Chondrocyte (in vitro differentiated cells): ENCODE results near the gene SNTG2. TPM values are rescaled to one million over a fixed set of nuclear protein-coding genes. Genes with fewer than 3 reads are reported as not detected.

ENCODE experiments used
- DNase-seq: peaks from one replicate; pipeline ENCODE4 v3.0.0; 2021; ENCODE audit warnings: mixed read lengths, low spot score
- H3K27ac Mint-ChIP-seq: one replicate; pipeline ENCODE4 v1.8.0; 2021; ENCODE audit warnings: mild to moderate bottlenecking, moderate library complexity, mixed read lengths; ENCODE audit not compliant: unreplicated experiment
- H3K27me3 Mint-ChIP-seq: 2 replicates; pipeline ENCODE4 v1.8.0; 2021; ENCODE audit warnings: low read depth, mixed read lengths
- H3K36me3 Mint-ChIP-seq: 2 replicates; pipeline ENCODE4 v1.8.0; 2021; ENCODE audit warnings: low read depth, mixed read lengths
- H3K4me1 Mint-ChIP-seq: 2 replicates; pipeline ENCODE4 v1.8.0; 2021; ENCODE audit warnings: low read depth, mild to moderate bottlenecking, mixed read lengths
- H3K4me3 Mint-ChIP-seq: one replicate; pipeline ENCODE4 v1.8.0; 2021; ENCODE audit warnings: mild to moderate bottlenecking, moderate library complexity, mixed read lengths; ENCODE audit not compliant: unreplicated experiment
- H3K9me3 Mint-ChIP-seq: 2 replicates; pipeline ENCODE4 v1.8.0; 2021; ENCODE audit warnings: low read depth, mixed read lengths
- CTCF ChIP-seq: fragments of 200-600 bp; sonication (generic); IDR thresholded peaks from 2 replicates; pipeline ENCODE4 v1.5.0; 2021; ENCODE audit warnings: antibody characterized with exemption, mild to moderate bottlenecking, moderate library complexity
- total RNA-seq: library from RNA; stranded (reverse); gene quantifications from 3 replicates; pipeline ENCODE4 v1.2.1, GENCODE V29; 2021

Gene SNTG2
- total RNA-seq, 1 donor from 2014 or later = not detected

DNA sequence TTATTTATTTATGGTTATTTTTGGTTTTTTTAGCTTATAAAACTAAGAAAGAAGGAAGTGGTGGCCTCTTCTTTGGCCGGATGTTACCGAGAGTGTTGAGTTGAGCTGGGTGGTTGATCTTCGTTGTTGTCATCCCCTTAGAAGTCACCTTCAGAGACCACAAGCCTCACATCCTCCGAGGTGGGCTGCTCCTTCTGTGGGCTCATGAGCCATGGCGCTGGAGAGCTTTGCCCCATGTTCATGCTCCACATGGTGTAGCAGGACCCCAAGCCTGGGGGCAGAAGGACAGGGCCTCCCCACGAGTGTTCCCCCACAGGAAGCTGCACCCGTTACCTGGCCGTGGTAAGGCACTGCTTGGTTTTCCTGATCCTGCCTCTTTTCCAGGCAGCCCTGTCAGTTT, 23.4 kb downstream of the SNTG2 start:
- Mint-ChIP-seq H3K27ac (no peak overlapping the region), H3K36me3 (no peaks in the 10 kb centered on the region), H3K4me1 (peaks cover 10% of the 10 kb centered on the region), H3K4me3 (no peak overlapping the region), H3K27me3 (peaks cover 1% of the 10 kb centered on the region), H3K9me3 (peaks cover 13% of the 10 kb centered on the region)
- DNase-seq = no peak
- TF ChIP-seq CTCF = no peak

GRCh38 chr2:974502-974901, 23.9 kb downstream of the SNTG2 start:
- no peak overlapping the region for H3K4me3 Mint-ChIP-seq
- H3K4me1 Mint-ChIP-seq = peaks cover 10% of the 10 kb centered on the region
- no peak for TF ChIP-seq CTCF
- peaks cover 11% of the 10 kb centered on the region for H3K9me3 Mint-ChIP-seq
- H3K27ac Mint-ChIP-seq = no peak overlapping the region
- peaks cover 1% of the 10 kb centered on the region for H3K27me3 Mint-ChIP-seq
- H3K36me3 Mint-ChIP-seq = no peaks in the 10 kb centered on the region
- no peak for DNase-seq

- Mint-ChIP-seq H3K27ac (no peak overlapping the region), H3K4me3 (no peak overlapping the region), H3K9me3 (peaks cover 5% of the 10 kb centered on the region), H3K27me3 (peaks cover 1% of the 10 kb centered on the region), H3K36me3 (no peaks in the 10 kb centered on the region), H3K4me1 (peaks cover 10% of the 10 kb centered on the region)
- no peak for TF ChIP-seq CTCF
- DNase-seq = no peak
These were observed 24.4 kb downstream of the SNTG2 start for GRCh38 chr2:975095-975494.

GRCh38 chr2:979069-979928, 28.6 kb downstream of the SNTG2 start:
- H3K9me3 Mint-ChIP-seq = no peaks in the 10 kb centered on the region
- H3K27ac Mint-ChIP-seq = no peak overlapping the region
- H3K36me3 Mint-ChIP-seq = no peaks in the 10 kb centered on the region
- peaks cover 14% of the 10 kb centered on the region for H3K27me3 Mint-ChIP-seq
- no peak overlapping the region for H3K4me3 Mint-ChIP-seq
- peaks cover 9% of the 10 kb centered on the region for H3K4me1 Mint-ChIP-seq
- no peak for TF ChIP-seq CTCF
- DNase-seq = no peak

- TF ChIP-seq CTCF = no peak
- Mint-ChIP-seq H3K4me1 (peaks cover 1% of the 10 kb centered on the region), H3K4me3 (no peak overlapping the region), H3K9me3 (no peaks in the 10 kb centered on the region), H3K36me3 (no peaks in the 10 kb centered on the region), H3K27me3 (peaks cover 21% of the 10 kb centered on the region), H3K27ac (no peak overlapping the region)
- no peak for DNase-seq
These were observed 29.5 kb downstream of the SNTG2 start for GRCh38 chr2:980176-980575.
